ENCODE data around the gene POC1B.

Gene POC1B

DNA sequence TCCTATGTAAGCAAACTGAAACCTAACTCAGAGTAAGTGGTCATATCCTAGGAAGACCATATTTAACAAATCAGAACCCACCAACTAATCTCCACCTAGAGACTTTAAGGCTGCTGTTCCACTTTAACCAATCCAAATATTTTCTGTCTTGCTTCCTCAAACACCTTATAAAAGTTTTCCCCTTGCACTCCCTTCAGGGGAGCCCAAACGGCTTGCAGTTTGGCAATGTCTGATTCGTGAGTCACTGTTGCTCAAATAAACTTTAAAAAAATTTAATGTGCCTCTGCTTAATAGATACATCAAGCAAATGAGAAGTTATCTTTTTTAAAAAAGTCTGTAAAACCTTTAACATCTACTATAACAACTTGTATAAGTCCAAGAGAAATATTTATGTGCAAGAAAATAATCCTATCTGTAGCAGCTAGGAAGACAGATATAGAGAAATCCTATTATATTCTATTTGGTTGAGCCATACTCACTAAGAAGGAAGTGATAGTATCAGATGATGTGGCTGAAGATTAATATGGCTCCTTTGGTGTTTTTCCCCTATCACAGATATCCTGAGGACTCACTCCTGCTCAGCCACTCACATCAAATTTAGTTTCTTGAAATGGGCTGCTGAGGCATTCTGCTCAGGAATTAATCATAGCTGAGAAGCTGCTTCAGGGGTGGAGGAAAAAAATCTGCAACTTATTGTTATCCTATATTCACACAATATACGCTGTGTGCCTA is 108.4 kb downstream of the POC1B start:
- no peak for DNase-seq

DNA sequence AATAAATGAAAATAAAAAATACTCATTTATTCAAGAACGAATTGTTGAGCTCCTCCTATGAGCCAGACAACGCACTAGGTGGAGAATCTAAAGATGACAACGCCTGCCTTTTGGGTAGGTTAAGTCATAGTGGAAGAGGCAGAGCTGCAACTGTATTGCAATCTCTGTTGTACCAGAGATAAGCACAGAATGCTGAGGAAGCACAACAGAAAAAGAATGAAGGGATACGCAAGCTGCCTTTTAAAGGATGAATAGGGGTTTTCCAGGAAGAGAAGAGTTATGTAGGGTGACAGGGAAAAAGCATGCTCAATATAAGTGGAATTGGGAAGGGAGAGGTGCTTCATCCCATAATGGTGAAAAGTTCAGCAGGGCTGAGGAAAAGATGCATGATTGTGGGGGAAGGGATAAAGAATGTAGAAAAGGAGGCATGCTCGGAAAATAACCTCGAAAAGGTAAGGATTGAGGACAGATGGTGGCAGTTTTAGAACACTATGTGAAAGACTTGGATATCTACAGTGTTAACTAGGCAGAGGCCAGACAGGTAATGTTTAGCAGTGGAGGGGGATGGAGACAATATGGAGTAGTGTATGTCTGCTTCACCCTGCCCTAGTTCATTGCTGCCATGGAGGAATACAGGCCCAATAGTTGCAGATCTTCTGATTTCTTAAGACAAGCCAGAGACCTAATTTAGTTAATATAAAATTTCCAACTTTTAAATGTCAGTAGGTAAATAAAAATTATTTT is 109.6 kb downstream of the POC1B start:
- no peak for DNase-seq

DNA sequence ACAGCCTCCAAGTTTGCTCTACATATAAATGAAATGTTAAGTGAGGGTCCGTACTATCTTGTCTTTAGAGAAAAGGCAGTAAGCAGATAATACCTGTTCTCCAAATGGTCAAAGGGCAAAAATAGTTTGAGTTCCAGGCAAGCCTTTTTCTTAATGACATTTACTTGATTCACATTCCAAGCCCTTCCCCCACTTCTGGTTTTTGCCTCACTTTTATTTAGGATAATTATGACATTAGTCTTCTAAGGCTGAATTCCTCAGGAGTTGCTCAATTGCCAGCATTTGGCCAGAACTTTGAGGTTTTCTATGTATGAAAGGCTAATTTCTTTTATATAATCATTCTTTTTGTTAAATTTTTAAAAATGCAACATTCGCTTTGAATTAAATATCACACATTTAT is 111.0 kb downstream of the POC1B start:
- no peak for DNase-seq

DNA sequence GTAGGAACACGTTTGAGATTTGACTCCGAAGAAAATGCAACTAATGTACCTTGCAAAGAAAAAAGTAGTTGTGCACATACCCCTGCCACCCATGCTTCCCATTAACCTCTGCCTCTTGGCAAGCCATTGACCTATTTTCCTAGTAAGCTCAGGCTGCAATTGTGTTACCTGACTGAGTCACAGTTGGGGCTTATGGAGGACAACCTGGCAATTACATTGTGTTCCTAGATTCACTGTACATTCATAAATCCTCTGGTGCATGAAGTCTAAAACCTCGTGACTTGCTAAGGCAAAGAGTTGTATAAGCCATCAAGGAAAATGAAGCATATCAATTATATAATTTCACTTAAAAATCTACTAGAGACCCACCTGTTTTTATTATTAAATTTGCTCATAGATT is 111.5 kb downstream of the POC1B start:
- DNase-seq, result no peak

DNA sequence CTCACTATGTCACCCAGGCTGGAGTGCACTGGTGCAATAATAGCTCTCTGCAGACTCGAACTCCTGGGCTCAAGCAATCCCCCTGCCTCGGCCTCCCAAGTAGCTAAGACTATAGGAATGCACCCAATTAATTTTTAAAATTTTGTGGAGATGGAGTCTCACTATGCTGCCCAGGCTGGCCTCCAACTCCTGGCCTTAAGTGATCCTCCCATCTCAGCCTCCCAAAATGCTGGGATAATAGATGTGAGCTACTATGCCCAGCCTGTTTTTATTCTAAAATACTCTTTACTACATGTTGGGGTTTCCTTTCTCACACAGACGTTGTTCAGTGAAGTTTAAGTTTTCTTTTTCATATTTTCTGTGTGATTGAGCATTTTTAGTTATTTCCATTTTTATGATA is 112.6 kb downstream of the POC1B start:
- no peak for DNase-seq

DNA sequence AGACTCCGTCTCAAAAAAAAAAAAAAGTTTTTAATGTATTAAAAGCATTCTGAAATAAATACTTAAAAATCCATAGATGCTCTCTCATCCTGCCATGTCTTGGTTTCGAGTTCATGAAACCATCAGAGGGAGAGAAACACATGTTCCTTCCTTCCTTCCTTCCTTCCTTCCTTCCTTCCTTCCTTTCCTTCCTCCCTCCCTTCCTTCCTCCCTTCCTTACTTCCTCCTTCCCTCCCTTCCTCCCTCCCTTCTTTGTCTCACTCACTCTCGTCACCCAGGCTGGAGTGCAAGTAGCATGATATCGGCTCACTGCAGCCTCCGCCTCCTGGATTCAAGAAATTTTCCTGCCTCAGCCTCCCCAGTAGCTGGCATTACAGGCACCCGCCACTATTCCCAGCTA is 113.2 kb downstream of the POC1B start:
- DNase-seq, result no peak

DNA sequence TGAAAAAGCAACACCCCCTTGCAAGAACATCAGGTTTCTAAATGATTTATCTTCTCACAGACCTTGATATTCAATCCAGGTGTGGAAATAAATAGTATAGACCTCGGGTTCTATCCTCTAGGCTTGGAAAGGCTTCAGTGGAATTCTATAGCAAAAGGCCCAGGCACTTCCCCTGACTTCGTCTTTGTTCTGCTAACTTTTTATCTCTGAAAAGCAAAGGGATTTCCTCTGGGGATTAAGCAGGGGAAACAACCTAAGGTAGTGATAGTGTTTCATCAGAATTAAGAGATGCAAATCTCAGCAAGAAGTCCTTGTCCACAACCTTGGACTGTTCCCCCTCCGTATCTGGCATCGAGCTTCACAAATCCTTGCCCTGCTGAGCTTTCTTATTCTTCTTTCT is 114.0 kb downstream of the POC1B start:
- no peak for DNase-seq

DNA sequence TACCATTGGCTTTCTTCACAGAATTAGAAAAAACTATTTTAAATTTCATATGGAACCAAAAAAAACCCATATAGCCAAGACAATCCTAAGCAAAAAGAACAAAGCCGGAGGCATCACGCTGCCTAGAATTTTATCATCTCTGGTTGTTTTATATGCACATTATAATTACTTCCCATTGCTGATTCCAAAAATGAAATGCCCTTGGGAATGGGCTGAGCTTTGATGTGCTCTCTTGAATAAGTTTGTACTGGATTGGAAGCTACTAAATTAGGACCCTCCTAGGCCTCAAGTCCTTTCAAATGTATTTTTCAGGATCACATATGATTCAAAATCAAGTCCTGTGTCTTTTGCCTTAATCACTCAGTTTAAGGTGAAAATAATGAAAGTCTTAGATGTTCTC is 114.6 kb downstream of the POC1B start:
- DNase-seq, result no peak

DNA sequence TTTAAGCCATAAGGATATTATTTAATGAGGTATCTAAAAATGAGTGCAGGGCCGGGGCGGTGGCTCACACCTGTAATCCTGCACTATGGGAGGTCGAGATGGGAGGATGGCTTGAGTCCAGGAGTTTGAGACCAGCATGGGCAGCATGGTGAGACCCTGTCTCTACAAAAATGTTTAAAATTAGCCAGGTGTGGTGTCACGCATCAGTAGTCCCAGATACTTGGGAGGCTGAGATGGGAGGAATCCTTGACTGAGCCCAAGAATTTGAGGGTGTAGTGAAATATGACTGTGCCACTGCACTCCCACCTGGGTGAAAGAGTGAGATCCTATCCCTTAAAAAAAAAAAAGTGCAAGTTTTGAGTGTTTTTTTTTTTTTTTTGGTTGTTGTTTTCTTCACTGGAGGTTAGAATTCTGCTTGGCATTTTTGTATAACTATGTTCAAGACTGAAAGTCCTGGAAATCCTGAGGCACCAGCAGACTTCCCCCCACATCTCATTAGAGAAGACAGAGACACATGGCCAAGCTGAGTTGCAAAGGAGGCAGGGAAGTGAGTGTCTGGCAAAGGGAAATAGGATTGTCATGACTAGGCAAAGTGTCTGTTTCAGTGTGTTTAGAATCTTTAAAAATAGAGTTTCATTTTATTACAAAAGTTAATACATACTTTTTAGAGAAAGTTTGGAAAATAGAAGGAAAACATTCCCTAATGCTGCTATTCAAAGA is 120.1 kb downstream of the POC1B start:
- DNase-seq, result no peak

DNA sequence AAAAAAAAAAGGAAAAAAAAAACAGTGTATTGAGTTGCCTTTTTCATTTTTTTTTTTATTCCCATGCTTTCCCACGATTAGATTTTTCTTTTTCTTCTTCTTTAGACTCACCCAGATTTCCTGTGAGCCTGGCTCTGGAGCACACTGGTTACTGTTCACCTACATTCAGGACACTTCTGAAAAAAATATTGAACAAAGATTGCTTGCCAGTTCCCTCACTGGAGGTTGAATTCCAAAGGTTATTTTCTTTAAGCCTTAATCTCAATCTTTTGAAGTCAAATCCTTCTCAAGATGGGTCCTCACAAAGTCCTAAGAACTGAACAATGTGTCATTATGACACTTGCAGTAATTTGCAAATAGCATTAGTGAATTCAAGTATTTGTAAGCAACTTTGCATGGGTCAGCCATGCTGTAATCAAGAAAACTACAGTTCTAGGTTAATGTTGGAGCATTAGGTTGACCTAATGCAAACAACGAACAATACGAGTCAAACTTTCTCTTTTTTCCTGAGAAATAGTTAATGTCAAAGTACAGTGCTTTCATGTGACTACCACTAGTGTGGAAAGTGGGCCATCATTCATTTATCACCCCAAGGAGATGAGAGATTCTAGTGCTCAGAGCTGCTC is 124.3 kb downstream of the POC1B start:
- no peak for DNase-seq

DNA sequence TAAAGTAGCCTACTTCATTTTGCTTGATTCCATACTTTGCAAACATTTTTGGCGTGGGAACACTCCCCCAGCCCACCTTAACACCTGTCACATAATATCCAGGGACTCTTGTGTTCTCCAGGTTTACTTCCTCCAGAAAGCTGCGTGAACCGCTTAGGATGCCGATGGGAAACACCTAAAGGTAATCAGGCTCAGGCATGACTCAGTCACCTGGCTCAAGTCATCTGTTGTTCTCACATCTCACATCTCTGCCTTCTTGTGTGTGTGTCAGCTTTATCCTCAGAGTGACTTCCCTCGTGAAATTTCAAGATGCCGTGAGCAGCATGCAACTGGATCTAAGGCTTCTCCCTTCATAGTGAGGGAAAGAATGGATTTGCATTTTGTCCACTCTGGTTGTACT is 125.4 kb downstream of the POC1B start:
- no peak for DNase-seq

DNA sequence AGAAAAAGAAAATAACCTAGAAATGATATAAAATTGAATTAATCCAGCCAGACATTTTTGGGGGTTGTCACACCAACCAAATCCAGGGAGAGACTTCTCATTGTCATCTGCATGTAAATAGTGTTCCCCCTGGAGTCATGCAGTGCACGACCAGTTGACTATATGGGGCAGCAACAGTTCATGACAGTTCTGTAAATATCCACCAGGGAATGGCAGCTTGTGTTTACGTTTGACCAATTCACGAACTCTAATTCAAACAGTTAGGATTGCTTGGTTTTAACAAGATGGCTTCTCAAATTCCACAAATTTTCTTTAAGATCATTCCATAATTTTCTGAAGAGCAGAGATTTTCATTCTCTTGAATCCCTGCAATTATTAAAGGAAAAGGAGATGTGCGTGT is 130.1 kb downstream of the POC1B start:
- no peak for DNase-seq

DNA sequence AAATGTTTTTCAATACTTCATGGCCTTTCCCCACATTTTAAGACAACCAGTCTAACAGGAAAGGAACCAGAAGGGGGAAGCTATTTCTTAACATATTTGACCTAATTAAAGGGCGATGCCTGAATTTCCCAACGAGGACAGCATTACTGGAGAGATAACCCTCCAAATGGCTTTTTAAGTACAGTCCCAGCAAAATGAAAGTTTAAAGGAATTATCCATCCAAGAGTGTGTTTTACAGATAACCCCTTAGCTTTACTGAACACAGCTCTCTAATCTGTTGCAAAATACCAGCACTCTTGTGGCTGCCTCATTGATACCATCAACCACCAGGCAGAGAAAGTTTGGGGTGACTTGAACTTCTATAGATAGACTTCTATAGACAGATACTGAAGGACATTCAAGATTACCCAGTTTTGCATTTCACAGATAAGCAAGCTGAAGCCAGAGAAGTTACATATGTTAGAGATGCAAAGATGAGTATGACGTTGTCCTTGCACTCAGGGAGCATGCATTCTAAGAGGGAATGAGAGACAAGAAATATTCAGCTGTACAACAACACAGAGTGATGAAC is 132.2 kb downstream of the POC1B start:
- DNase-seq, result no peak

DNA sequence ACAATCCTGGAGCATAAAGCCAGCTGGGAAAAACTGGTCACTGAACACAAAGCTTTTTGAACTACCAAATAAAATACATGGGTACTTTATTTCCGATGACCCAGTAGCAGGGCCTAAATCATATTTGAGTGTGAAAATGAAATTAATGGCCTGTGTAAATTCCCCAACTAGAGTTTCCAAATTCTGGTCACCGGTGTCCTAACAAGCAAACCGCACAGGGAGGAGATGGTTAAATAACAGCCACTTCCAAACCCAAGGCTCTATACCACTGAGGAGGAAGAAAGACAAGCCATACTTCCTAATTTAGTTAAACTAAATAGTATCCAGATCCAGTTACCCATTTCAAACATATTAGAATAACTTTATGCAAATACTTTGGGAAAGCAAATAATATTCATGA is 133.5 kb downstream of the POC1B start:
- DNase-seq, result no peak

DNA sequence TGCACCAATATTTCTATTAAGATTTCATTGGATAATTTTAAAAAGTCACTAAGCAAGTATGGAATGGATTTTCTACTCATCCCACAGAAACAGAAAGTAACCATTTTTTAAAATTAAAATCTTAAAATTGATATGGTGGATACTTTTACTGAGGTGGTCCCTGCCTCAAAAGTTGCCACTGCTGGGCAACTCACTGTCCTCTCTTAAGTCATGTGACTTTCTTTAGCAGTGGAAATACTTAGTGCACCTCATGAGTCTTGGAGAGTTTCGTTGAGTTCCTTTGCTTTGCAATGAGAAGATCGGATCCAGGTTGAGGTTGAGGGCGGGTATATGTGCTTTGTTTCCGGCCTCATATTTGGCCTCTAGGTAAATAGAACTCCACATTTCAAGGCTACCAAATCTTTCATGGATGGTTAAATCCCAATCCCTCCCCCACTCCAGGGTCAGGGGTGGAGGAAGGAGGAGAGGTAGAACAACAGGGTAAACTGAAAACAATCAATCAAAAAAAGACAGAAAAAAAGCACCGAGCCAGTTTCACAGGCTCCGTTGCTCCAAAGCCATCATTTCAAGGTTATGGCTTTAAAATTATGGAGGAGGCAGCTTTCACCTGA is 134.0 kb downstream of the POC1B start:
- DNase-seq, result no peak

DNA sequence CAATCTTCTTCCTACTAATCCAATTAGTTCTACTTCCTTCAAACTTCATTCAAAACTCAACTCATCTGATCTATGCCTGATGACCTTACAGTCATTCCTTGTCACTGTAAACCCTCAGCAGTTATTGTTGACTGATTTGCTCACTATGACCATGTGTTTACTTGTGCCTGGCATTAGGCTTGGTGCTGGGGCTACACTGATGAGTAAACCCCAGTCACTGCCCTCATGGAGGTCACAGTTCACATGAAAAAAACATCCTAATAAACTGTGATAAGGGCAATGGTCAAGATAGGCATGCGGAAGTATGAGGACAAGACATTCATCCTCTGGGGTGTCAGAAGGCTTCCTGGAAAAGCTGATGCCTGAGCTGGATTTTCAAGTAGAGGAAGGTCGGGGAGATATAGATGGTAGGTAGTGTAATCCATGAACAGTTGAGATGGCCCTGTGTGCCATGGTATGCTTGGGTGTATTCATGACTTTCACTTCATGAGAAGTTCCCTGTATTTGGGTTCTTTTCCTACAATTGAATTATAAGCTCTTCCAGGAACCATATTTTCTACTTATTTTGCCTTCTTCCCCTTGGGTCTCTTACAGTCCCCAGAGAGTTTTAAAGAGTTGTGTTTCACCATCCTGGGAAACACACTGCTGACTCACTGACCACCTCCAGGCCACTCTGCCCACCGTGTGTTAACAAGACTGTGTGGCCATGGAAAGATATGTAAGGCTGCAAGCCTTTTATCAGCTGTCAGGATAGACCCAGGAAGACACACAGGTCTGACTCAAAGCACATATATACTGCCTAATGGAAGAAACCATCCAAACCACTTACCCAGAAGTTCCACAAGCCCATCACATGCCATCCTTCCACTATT is 134.8 kb downstream of the POC1B start:
- DNase-seq, result no peak

DNA sequence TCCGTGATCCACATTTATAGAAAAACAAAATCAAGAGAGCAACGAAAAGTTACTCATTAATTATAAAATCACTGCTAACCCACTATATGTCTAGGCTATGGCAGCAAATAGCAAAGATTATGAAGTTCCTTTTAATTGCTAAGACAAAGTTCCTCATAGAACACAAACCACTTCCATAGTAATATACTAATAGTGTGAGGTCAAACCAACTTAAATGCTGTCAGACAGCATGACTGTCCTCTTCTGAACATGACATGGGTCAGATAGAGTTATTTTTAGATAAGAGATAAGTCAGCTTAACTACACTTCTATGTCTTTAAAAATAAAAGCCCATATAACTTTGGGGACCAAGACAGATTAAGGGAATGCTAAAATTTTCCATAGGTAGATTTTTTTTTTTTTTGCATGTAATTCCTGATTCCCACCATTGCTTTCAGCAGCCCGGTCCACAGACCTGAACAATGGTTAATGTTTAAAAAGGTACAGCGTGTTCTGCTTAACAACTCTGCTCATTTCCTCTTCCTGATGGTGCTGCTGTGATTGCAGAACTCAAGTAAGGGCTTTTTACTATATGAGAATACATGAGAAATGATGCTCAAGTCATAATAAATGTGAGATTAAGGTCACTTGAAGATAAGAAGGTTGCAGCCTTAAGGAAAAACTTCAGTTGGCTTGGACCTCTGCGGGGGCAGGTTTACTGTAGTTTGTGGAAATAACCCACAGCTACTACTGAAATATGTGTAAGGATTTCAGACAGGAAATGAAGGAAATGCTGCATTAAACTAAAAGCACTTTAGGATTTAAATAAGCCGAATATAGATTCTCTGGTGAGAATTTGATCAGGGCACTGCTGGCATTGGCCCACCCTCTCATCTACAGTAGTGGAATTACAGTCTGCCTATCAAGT is 135.8 kb downstream of the POC1B start:
- no peak for DNase-seq

DNA sequence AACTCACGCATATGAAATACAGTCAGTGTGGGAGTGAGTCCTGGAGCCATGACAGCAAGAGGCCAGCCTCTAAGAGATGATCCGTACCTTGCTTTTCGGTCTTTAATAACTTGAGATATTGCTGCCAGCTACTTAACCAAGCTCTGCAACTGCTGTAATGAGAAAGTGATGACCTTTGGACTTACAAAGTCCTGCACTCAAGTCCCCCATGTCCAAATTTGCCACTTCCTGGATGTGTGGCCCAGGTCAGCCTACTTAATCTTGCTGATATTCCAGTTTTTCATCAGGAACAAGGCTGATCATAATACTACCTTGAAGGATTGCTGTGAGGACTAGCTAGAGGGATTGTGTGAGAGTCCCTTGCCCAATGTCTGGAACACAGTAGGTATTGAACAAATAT is 139.7 kb downstream of the POC1B start:
- DNase-seq, result no peak

DNA sequence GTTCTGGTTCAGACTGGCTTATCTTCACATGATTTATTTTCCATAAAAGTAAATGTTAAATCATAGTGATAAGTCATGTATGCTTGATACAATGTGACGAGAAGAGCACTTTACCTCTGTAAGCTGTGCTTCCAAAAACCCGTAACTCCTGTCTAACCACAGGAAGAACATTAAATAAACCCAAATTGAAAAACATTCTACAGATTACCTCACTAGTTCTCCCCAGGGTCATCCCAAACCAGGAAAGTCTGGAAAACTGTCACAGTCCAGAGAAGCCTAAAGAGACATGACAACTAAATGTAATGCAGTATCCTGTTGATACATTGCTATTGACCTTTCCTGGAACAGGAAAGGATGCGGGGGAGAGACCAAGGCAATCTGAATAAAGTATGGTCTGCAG is 141.0 kb downstream of the POC1B start:
- no peak for DNase-seq

DNA sequence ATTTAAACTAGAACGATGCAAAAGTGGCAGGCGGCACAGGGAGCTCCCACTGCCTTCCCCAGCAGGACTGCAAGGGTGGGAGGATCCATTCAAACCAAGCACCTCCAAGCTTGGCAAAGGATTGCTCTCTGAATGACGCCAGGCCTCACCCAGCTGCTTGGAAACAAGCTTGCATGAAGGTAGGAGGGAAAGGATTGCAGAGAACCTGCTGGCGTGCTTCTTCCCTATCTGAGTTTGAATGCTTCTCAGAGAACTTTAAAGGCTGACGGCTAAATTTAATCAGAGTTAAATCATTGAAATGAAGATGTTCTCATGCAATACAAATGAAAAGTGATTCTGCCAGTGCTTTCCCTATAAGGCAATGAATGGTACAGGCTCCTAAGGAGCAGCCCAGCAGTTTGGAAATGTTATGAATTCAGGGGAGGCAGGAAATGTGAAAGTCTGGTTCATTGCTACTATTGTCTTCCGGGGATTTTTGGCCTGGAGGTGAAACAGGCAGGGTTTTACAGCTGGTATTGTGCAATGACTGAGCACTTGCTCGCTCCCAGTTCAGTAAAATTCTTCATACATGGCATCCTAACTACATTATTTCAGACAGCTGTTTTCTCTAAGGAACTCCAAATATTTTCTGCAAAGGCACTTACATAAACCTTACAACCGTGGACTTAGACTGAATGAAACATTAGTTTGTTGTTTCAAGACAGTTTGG is 141.6 kb downstream of the POC1B start:
- DNase-seq, result peak; percentile 48

Measured in amniotic stem cell (primary cell).